Measurements from ENCODE around the gene TEK. TPM values are rescaled to one million over a fixed set of nuclear protein-coding genes. Genes with fewer than 3 reads are reported as not detected.
"Not testable (repeated sequence)": the region's sequence is repeated elsewhere in the genome, so short reads cannot be mapped to it uniquely, and the experiment has no call there.

Gene TEK
- polyA plus RNA-seq (ENCODE audit: insufficient read length in 4 of 4), result 10 to 100 TPM; 29.3 to 54.5 (median 36.2) TPM

DNA sequence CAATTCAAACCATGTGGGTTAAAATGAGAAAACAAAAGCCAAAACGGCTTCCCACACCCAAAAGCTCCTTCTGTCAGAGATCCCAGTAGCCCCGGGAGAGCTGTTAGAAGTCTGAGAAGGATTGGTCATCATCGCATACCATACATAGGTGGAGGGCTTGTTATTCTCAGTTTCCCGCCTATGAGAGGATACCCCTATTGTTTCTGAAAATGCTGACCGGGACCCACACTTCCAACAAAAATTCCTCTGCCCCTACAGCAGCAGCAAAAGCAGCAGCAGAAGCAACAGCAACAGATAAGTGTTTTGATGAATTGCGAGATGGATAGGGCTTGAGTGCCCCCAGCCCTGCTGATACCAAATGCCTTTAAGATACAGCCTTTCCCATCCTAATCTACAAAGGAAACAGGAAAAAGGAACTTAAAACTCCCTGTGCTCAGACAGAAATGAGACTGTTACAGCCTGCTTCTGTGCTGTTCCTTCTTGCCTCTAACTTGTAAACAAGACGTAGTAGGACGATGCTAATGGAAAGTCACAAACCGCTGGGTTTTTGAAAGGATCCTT, at the start of gene TEK:
Gene TEK (plus strand): TSS at position 245 of the 561 bp plus-strand sequence. CDS start 366 bp downstream, outside the sequence.
- DNase-seq (ENCODE audit: low read depth in 4 of 4, low spot score in 3 of 4), result no peak

DNA sequence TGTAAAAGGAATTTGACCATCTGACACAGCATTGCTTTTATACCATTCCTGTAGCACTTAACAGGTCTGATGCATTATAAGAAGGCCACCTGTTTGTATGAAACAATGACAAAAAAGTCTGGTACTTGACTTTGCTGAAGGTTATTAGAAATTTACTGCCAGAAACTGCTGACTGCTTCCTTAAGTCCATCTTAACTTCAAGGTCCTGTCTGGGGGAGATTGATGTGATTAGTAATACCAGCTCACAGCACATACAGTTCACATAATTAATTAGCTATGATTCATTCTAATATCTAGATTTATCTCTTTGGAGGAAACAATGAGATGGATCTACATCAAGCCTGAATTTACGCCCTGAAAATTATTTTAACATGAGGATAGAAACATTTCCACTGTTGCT, 49.6 kb upstream of the TEK start:
- DNase-seq (ENCODE audit: low read depth in 4 of 4, low spot score in 3 of 4), result no peak

DNA sequence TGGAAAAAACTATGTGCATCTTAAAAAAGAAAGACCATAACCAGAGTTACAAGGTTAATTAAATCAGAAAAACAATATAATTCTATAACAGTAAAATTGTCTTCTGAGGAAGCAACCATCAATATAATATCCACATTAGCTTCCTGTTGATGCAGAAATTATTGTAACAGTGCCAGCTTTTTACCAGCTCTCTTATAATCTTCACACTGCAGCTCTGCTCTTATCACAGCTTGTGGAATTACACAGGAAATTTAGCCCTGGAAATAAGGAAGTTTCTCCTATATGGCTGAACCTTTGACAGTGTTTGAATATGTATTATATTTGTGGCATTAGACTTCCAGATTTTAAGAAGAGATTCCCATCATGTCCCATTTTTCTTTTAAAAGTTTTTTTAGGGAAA, 49.1 kb upstream of the TEK start:
- no peak for DNase-seq (ENCODE audit: low read depth in 4 of 4, low spot score in 3 of 4)

DNA sequence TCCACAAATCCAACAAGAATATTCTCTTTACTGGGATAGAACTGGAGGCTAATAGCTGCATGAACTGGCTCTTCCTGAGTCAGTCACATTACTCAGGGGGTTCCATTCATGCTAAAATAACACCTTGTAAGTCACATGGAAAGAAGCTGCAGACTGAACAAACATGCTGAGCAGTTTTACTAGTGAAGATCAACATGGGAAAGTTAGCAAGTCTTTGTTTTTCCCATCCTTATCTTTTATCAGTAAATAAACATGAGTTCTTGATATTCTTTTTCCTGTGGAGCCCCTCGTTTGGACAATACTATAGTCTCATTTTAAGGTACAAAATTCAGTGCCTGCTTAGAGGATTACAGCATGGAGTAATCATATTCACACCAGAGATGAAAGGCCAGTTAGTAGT, 43.7 kb upstream of the TEK start:
- no peak for DNase-seq (ENCODE audit: low read depth in 4 of 4, low spot score in 3 of 4)

DNA sequence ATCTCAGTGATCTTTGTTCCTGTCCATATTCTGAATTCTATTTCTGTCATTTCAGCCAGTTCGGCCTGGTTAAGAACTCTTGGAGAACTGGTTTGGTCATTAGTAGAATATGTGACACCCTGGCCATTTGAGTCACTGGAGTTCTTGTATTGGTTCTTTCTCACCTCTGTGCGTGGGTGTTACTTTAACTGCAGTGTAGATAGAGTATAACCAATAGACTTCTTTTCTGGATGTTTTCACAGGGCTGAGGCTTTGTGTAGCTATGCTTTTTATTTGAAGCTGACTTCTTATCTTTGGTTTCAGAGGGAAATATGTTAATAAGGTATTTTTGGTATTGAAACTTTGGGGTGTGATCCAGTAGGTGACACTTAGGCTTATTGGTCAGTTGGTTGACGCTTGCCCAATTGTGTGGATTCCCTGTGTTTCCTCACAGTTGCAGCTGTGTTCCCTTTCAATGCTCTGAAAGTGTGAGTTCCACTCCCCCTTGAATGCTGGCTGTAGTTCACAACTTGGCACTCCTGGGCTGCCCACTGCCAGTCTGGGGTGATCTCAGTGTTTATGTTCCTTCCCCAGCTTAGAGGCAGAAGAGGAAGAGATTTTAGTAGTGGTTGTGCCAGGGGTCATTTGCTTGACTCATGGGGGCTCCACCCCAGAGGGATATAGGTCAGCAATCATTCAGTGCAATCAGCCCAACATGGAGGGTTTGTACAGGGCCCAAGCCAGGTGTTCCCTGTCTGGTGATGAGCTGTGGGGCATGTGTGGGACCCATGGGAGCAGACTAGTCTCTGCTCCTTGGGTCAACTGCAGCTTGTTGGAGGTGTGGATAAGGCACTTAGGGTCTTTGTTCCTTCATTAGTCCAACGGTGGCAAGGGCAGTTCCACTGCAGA, 34.9 kb upstream of the TEK start:
- DNase-seq (ENCODE audit: low read depth in 4 of 4, low spot score in 3 of 4), result no peak

DNA sequence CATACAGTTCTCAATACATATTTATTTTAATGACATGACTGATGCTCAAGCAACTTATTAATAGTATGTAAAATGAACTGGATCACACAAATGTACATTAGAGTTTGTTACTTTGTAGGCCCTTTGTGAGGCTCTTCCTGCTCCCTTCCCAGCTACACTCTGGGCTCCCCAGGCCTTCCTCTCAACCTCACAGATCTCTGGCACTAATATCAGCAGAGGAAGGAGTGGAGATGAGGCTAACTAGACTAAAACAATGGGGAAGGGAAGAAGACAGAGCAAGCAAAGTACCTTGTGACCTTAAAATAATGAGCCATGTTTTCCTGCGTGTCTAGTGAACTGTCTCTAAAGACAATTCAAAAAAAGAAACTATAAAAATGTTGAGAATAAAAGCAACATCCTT, 30.3 kb upstream of the TEK start:
- no peak for DNase-seq (ENCODE audit: low read depth in 4 of 4, low spot score in 3 of 4)

DNA sequence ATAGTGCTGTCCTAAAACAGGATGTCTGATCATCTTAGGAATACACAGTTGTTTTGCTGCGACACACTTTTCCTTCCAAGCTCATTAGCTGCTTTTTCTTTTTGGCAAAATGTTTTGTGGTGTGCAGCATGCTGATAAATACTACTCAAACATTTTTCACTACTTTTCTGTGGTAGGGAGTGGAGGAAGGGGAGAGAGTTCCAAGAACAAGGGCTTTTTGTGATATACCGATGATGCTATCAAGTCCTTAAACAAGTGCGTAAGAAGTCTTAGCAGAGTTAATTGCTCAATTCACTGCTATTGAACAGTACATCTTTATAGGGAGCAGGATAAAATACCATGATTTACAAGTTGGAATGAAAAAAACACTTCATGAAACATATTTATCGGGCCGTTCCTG, 23.6 kb upstream of the TEK start:
- no peak for DNase-seq (ENCODE audit: low read depth in 4 of 4, low spot score in 3 of 4)

DNA sequence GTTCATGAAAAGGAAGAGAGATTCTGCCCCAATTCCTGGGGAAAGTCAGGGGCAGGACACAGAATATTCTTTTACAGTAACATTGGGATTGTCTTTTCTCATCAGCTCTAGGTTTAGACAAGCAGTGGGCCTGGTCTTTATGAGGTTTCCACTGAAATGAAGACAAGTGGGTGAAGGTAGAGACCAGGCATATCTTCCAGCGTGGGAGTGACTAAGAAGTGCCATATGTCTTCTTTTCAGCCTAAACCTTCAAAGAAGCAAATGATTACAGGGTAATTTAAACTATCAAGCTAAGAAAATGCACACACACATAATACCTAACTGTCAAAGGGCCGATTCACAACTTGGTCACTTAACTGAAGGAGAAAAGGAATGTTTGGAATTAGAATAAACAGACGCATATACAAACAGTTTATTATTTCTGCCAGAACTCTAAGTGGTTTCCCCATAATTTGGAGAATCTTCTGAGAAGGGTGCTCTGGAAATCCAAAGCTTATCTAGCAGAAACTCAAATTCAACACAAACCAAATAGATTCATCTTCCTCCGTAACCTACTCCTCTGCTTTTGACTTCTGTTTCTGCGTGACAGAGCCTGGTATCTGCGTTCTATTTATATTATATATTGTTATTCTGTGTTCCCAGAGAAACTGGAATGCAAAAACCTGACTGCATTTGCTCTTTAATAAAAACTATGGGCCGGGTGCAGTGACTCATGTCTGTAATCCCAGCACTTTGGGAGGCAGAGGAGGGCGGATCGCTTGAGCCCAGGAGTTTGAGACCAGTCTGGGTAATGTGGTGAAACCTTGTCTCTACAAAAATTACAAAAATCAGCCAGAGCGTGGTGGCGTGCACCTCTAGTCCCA, 22.0 kb upstream of the TEK start:
- no peak for DNase-seq (ENCODE audit: low read depth in 4 of 4, low spot score in 3 of 4)

DNA sequence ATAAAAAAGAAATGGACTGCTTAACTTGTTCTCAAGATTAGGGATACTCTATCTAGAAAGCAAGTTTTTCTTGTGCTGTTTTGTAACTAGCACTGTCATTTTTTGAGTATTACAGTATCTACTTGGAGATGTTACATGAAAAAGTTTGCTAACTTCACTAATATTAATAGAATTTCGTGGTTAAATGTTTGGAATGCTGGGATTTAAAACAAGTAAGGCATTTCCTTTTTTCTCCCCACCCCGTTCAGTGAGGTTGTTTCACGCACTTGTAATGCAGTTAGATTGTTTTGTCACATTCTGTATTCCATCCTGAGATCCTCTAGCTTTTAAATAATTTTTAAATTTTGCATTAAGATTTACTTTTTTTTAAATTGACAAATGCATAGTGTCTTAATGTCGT, 20.0 kb upstream of the TEK start:
- DNase-seq (ENCODE audit: low read depth in 4 of 4, low spot score in 3 of 4), result no peak

DNA sequence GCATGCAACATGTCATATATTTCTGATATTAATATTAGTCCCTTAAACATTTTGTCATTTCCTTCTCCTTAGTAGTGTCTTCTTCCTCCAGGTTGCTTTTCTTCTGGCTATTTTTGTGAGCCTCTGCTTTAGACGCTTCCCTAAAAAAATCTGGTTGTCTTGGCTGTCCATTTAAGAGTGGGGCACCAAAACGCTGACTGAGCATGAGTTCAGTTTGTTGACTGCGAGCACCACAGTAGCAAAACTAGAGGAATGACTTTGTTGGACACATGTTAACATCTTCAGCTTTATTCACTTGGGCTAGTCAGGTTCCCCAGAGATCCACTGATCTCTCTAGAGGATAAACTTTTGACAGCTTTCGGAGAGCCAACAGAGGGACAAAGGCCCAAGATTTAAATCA, 19.3 kb upstream of the TEK start:
- DNase-seq (ENCODE audit: low read depth in 4 of 4, low spot score in 3 of 4), result no peak

DNA sequence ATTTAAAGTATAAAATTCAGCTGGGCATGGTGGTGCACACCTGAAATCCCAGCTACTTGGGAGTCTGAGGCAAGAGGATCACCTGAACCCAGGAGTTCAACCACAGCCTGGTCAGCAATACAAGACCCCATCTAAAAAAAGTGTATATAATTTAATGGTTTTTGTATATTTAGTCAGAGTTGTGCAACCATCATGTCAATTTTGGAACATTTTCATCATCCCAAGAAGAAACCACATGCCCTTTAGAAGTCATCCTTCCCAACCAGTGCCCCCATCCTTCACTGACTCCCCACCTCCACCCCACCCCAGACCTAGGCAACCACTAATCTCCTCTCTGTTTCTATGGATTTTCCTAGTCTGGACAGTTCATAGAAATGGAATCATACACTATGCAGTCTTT, 18.8 kb upstream of the TEK start:
- no peak for DNase-seq (ENCODE audit: low read depth in 4 of 4, low spot score in 3 of 4)

DNA sequence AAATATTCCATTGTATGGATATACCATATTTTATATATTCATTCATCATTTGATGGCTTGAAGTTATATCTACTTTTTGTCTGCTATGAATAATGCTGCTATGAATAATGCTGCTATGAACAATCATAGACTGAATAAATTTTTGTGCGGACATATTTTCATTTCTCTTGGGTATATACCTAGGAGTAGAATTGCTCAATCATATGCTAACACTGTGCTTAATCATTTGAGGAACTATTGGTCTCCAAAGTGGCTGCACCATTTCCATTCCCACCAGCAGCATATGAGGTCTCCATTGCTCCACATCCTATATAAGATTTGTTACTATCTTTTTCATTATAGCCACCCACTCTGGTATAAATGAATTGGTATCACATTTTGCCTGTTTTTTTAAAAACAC, 18.3 kb upstream of the TEK start:
- DNase-seq (ENCODE audit: low read depth in 4 of 4, low spot score in 3 of 4), result no peak

DNA sequence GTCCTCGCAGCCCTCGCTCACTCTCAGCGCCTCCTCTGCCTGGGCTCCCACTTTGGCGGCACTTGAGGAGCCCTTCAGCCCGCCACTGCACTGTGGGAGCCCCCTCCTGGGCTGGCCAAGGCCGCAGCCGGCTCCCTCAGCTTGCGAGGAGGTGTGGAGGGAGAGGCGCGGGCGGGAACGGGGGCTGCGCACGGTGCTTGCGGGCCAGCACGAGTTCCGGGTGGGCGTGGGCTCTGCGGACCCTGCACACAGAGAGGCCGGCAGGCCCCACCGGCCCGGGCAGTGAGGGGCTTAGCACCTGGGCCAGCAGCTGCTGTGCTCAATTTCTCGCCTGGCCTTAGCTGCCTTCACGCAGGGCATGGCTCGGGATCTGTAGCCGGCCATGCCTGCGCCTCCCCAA, 16.5 kb upstream of the TEK start:
- not testable (repeated sequence) for DNase-seq (ENCODE audit: low read depth in 4 of 4, low spot score in 3 of 4)

DNA sequence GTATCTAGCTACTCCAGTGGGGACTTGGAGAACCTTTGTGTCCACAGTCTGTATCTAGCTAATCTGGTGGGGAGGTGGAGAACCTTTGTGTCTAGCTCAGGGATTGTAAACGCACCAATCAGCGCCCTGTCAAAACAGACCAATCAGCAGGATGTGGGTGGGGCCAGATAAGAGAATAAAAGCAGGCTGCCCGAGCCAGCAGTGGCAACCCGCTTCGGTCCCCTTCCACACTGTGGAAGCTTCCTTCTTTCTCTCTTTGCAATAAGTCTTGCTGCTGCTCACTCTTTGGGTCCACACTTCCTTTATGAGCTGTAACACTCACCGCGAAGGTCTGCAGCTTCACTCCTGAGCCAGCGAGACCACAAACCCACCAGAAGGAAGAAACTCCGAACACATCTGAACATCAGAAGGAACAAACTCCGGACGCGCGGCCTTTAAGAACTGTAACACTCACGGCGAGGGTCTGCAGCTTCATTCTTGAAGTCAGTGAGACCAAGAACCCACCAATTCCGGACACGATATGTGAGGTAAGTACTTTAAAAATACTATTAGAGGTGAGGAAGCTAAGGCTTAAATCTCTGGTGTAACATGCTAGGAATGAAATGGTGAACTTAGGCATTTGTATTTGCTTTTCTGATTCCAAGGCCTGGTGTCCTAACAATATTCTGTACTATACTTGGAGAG, 15.5 kb upstream of the TEK start:
- DNase-seq (ENCODE audit: low read depth in 4 of 4, low spot score in 3 of 4), result not testable (repeated sequence)

DNA sequence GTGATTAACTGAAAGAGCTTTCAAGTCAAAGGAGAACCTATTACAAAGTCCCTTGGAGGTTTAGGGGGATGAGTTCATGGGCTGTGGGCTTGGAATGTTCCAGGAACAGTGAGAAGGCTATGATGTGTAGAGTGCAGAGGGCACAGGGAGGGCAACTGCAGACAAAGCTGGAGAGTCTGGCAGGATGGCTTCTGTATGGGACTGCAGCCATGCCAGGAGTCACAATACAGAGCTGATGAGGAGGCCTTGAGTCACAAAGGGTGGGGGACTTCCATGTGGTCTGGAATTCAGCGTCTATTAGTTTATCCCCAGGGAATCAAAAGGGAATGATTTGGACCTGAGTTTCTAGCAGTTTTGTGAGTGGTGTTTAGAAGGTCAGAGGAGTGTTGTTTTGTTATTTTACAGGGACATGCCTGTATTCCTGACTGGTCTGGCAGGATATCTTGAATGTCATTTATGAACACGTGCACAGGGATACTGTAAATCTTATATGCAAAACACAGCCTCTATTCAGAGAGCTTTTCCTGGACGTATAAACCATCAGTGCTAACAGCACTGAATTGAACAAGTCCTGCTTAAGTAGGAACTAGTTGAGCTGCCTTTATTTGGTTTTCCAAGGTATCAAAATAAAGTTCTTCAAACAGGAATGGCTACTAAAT, 14.3 kb upstream of the TEK start:
- DNase-seq (ENCODE audit: low read depth in 4 of 4, low spot score in 3 of 4), result no peak

DNA sequence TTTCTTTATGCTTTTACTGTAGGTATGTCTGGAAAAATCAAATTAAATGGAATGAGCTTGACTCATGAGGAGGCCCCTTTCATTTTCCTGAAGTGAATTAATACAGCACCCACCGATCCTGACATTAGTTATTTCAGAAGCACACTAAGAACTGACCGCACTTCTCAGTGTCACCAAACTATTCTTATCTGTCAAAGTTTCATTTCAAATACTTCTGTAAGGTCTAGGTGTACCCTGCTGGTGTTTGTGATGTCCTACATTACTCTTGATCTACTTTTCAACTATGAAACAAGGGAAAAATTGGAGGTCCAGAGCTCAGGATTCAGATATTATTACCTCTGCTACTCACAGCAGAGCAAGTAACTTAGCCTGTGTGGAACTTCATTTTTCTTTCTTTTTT, 1.8 kb upstream of the TEK start:
- DNase-seq (ENCODE audit: low read depth in 4 of 4, low spot score in 3 of 4), result no peak

DNA sequence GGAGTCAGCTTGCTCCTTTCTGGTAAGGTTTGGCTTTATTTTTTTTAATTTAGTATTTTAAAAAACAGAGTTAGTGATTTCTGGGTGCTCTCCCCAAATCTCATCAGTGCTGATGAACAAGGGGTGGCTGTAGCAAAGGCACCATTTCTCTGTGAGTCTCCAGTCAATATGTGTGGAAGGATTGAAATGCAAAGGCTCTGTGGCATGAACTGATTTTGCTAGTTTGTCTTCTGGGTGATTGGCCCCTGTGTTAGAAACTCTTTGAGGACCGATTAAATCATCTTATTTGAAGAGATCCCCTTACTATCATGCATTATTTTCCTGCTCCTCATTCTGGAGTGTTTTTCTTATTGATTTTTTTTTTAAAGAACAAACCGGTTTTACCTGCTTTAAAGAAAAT, 596 bp downstream of the TEK start:
- no peak for DNase-seq (ENCODE audit: low read depth in 4 of 4, low spot score in 3 of 4)

DNA sequence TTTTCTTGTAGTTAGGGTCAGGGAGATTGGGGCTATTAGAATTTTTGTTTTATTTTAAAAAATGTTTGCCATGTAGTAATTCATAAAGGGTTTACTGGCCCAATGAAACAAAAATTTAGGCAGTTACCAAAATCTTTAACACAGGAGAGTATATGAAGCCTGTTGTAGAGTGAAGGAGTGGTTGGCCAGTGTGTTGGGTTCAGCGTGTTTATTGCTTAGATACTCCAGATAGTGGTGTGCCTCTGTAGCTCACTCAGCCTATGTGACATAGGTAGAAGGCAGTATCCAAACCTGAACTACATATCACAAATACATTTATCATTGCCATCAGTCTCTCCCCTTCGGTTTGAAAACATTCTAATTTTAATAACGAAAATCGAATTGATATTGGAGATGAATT, 1.2 kb downstream of the TEK start:
- no peak for DNase-seq (ENCODE audit: low read depth in 4 of 4, low spot score in 3 of 4)

DNA sequence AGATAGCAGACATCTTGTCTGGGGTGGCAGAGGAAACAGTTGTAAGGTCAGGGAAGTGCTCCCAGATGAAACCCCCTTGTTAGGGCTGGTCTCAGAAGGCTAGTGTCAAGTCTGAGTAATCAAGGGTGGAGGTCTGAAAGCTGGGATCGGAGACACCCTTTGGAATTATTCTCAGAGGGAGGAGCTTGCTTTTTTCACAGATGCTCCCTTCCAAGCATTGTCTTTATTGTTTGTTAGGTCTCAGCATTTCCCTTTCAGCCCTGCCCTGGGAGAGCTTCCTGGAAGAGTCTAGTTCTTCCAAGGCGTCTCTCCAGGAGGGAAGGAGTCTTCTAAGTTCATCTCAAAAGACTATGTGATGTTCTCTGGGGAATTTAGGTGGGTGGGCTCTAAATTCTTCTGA, 3.2 kb downstream of the TEK start:
- DNase-seq (ENCODE audit: low read depth in 4 of 4, low spot score in 3 of 4), result no peak

DNA sequence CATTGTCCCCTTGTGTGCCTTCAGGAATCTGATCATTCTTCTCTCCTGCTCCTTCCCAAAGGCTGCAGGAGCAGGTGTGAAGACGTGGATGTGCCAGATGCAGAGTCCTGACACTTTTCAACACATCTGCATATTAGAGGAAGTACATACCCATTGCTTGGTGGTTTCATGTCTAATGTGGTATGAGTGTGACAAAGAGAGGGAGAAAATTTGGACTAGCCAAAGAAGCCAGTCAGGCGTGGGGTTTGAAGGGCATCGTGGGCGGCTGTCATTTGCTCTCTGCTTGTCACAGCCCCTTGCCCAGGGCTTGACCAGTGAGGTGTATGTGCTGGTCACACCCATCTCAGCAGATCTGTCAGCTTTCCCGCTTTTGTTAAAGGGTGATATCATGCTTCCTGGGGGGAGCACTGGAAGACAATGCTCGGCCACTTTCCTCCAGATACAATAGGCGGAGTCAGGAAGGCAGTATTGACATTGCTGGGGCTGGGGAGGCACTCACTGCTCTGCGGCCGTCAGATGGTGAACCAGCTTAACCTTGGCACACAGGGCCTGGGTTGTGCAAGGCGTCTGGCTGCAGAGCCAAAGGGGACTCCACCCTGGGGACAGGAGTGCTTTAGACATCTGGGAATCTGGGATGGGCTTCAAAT, 8.6 kb downstream of the TEK start:
- DNase-seq (ENCODE audit: low read depth in 4 of 4, low spot score in 3 of 4), result no peak
